VCaP (cell line): ENCODE data around the gene TPMT.

Source experiments
- H3K27ac ChIP-seq: fragments of 450-650 bp; 2 replicates; pipeline ENCODE4 v1.5.1; 2017
- CTCF ChIP-seq: fragments of 450-650 bp; conservative IDR thresholded peaks from 2 replicates; pipeline ENCODE4 v1.5.1; 2017; ENCODE audit warnings: mild to moderate bottlenecking, moderate library complexity

Gene TPMT

GRCh38 chr6:18091382-18091781 lies 63.5 kb downstream of the TPMT start:
- TF ChIP-seq CTCF: no peak
- H3K27ac ChIP-seq: no peak overlapping the region

- no peak for TF ChIP-seq CTCF
- no peak overlapping the region for H3K27ac ChIP-seq
Measured at GRCh38 chr6:18090349-18090786, 64.5 kb downstream of the TPMT start.

- no peak for TF ChIP-seq CTCF
- H3K27ac ChIP-seq: no peak overlapping the region
Measured at GRCh38 chr6:18088419-18089296, 66.2 kb downstream of the TPMT start.

- no peak for TF ChIP-seq CTCF
Measured at GRCh38 chr6:18087396-18088165, 67.3 kb downstream of the TPMT start.

GRCh38 chr6:18081025-18081668 lies 73.7 kb downstream of the TPMT start:
- H3K27ac ChIP-seq: no peak overlapping the region
- TF ChIP-seq CTCF: no peak

More at GRCh38 chr6:18087396-18088165, 67.3 kb downstream of the TPMT start:
- no peak overlapping the region for H3K27ac ChIP-seq

GRCh38 chr6:18080544-18080943 lies 74.3 kb downstream of the TPMT start:
- TF ChIP-seq CTCF: no peak
- no peak overlapping the region for H3K27ac ChIP-seq

GRCh38 chr6:18078866-18079265 lies 76.0 kb downstream of the TPMT start:
- TF ChIP-seq CTCF: no peak
- no peak overlapping the region for H3K27ac ChIP-seq
